Endothelial cell of umbilical vein (primary cell): Measurements from ENCODE around the gene RTKN. TPM values are rescaled to one million over a fixed set of nuclear protein-coding genes. Genes with fewer than 3 reads are reported as not detected.

ENCODE experiments used
- BruUV-seq: library from RNA; stranded (reverse); fragments of 400-500 nt; replicated peaks from 2 replicates; lab custom pipeline; 2021; lab: Mats Ljungman, UMichigan
- CTCF ChIA-PET: fragments of 300-600, 350-600 bp; sonication (Branson Sonifier 250); formaldehyde crosslinking; loops from one replicate; lab custom pipeline; 2021; ENCODE audit warnings: antibody characterized with exemption, inconsistent platforms; lab: Charles Lee
- POLR2A ChIA-PET: fragments of 300-600, 350-600 bp; sonication (Branson Sonifier 250); formaldehyde crosslinking; loops from one replicate; lab custom pipeline; 2021; ENCODE audit warnings: antibody characterized with exemption, inconsistent platforms; lab: Charles Lee
- DNase-seq: peaks from one replicate; pipeline ENCODE4 v3.0.0-alpha.2; 2011; ENCODE audit warnings: low read depth, low spot score
- FAIRE-seq: peaks from 2 replicates; lab custom pipeline; 2011; peaks lifted over from hg19 to GRCh38; lab: Jason Lieb, UNC
- H2AFZ ChIP-seq: 2 replicates; pipeline ENCODE4 v1.6.0; 2012; ENCODE audit warnings: low read depth, low read length, control low read depth, inconsistent platforms
- H3K27ac ChIP-seq: 2 replicates; pipeline ENCODE4 v1.5.1; 2011; ENCODE audit warnings: low read depth, mild to moderate bottlenecking, control low read depth, low read length, moderate library complexity; ENCODE audit not compliant: insufficient read depth
- H3K27me3 ChIP-seq, 2 experiments: 2 replicates each; pipeline versions ENCODE4 v1.6.0 to v1.6.1; 2011; ENCODE audit warnings: low read length in 2 of 2, mixed read lengths in 1 of 2; ENCODE audit not compliant: control insufficient read depth in 2 of 2, insufficient read depth in 2 of 2
- H3K36me3 ChIP-seq, 2 experiments: 2 replicates in 1 of 2; 3 replicates in 1 of 2; pipeline ENCODE4 v1.5.1; 2011; ENCODE audit warnings: low read length in 2 of 2, mild to moderate bottlenecking in 1 of 2, moderate library complexity in 1 of 2; ENCODE audit not compliant: control insufficient read depth in 2 of 2, insufficient read depth in 2 of 2; ENCODE audit errors: extremely low read depth in 1 of 2
- H3K4me1 ChIP-seq: 3 replicates; pipeline ENCODE4 v1.5.1; 2011; ENCODE audit warnings: mild to moderate bottlenecking, low read length; ENCODE audit not compliant: control insufficient read depth, insufficient read depth; ENCODE audit errors: extremely low read depth
- H3K4me2 ChIP-seq: 2 replicates; pipeline ENCODE4 v1.6.1; 2011; ENCODE audit warnings: low read length, control low read depth, mixed read lengths; ENCODE audit not compliant: insufficient read depth
- H3K4me3 ChIP-seq, 3 experiments: fragments of 200-600 bp in 1 of 3; sonication (generic), shearing (Covaris generic) in 1 of 3; replicated peaks in 1 of 3; 2 replicates each; pipeline ENCODE4 v1.5.1; 2011 to 2016; ENCODE audit warnings: control low read depth in 3 of 3, low read length in 3 of 3, mild to moderate bottlenecking in 2 of 3, inconsistent platforms in 1 of 3, low read depth in 1 of 3, moderate library complexity in 1 of 3; ENCODE audit not compliant: insufficient read depth in 1 of 3
- H3K79me2 ChIP-seq: 2 replicates; pipeline ENCODE4 v1.6.0; 2012; ENCODE audit warnings: low read length, inconsistent platforms; ENCODE audit not compliant: control insufficient read depth, insufficient read depth
- H3K9ac ChIP-seq: replicated peaks from 2 replicates; pipeline ENCODE3; 2011; ENCODE audit warnings: low read length, control low read depth; ENCODE audit not compliant: insufficient read depth; ENCODE audit errors: extremely low read depth
- H3K9me1 ChIP-seq: replicated peaks from 3 replicates; pipeline ENCODE4 v1.6.0; 2011; ENCODE audit warnings: mild to moderate bottlenecking, low read length; ENCODE audit not compliant: control insufficient read depth, insufficient read depth; ENCODE audit errors: extremely low read depth
- H3K9me3 ChIP-seq: replicated peaks from 2 replicates; pipeline ENCODE4 v1.5.1; 2012; ENCODE audit warnings: low read length, inconsistent platforms; ENCODE audit not compliant: control insufficient read depth, insufficient read depth
- H4K20me1 ChIP-seq: replicated peaks from 2 replicates; pipeline ENCODE3; 2011; ENCODE audit warnings: mild to moderate bottlenecking, low read length; ENCODE audit not compliant: control insufficient read depth, insufficient read depth; ENCODE audit errors: extremely low read depth
- EZH2 ChIP-seq: IDR thresholded peaks from 2 replicates; pipeline ENCODE4 v1.6.1; 2012; ENCODE audit warnings: borderline replicate concordance, low read depth, mild to moderate bottlenecking, moderate library complexity, low read length, inconsistent platforms; ENCODE audit not compliant: severe bottlenecking
- FOS ChIP-seq: IDR thresholded peaks from 2 replicates; pipeline ENCODE4 v1.6.1; 2011; ENCODE audit warnings: mild to moderate bottlenecking, low read length, moderate library complexity, borderline replicate concordance; ENCODE audit not compliant: insufficient read depth
- GATA2 ChIP-seq: IDR thresholded peaks from 2 replicates; pipeline ENCODE4 v1.7.0; 2011; ENCODE audit warnings: low read depth, mild to moderate bottlenecking, moderate library complexity, mixed read lengths, low read length; ENCODE audit not compliant: insufficient read length, insufficient read depth
- JUN ChIP-seq: IDR thresholded peaks from 2 replicates; pipeline ENCODE4 v1.6.1; 2011; ENCODE audit warnings: borderline replicate concordance, low read depth; ENCODE audit not compliant: insufficient read length, insufficient read depth
- MAX ChIP-seq: IDR thresholded peaks from 2 replicates; pipeline ENCODE4 v1.6.1; 2011; ENCODE audit not compliant: insufficient read depth, insufficient read length
- MYC ChIP-seq: IDR thresholded peaks from one replicate; pipeline ENCODE4 v1.6.1; 2011; ENCODE audit warnings: mild to moderate bottlenecking, low read depth, low read length
- POLR2A ChIP-seq: IDR thresholded peaks from 2 replicates; pipeline ENCODE4 v1.6.1; 2012; ENCODE audit warnings: low read depth, mild to moderate bottlenecking, control low read depth, low read length
- POLR2AphosphoS5 ChIP-seq: IDR thresholded peaks from 2 replicates; pipeline ENCODE4 v1.6.1; 2012; ENCODE audit warnings: low read depth, mild to moderate bottlenecking, control low read depth, low read length, moderate library complexity; ENCODE audit not compliant: insufficient read depth
- dilution Hi-C: fragments of 300-500 bp; cut with MboI; formaldehyde crosslinking; loops from one replicate; pipeline ENCODE4 v1.15.0; 2019; ENCODE audit warnings: low sequenced_read_pairs; ENCODE audit not compliant: extremely low pct_ligation_motif_present
- intact Hi-C: fragments of 100-400 bp; cut with micrococcal nuclease; formaldehyde crosslinking; loops from one replicate; pipeline ENCODE4 v1.10.0; 2022
- polyA plus RNA-seq, 4 experiments: library from polyadenylated mRNA; depleted of rRNA in 3 of 4; stranded (reverse) in 3 of 4; unstranded in 1 of 4; fragments of >200 nt; gene quantifications; 2 replicates each; pipeline versions ENCODE4 v1.2.1 to v1.2.3, GENCODE V29; 2011 to 2012; ENCODE audit warnings: missing spikeins in 1 of 4
- total RNA-seq: library from RNA; stranded (reverse); gene quantifications from 2 replicates; pipeline ENCODE4 v1.2.3, GENCODE V29; 2021
- TF ChIP-seq, protein P1 (sequence below), 2 donors: IDR thresholded peaks; 1 replicate in 1 of 2; 2 replicates in 1 of 2; pipeline ENCODE4 v1.5.1; 2011; ENCODE audit warnings: low read length in 2 of 2, mild to moderate bottlenecking in 2 of 2, moderate library complexity in 2 of 2, control low read depth in 1 of 2, inconsistent platforms in 1 of 2, low read depth in 1 of 2; ENCODE audit not compliant: insufficient read depth in 1 of 2; ENCODE audit errors: extremely low read depth in 1 of 2

Gene RTKN
- total and polyA plus RNA-seq, 2 donors (not counting 3 experiments of a cell fraction or from before 2014, with no cell fraction given) = 20.0 to 20.7 TPM

DNA sequence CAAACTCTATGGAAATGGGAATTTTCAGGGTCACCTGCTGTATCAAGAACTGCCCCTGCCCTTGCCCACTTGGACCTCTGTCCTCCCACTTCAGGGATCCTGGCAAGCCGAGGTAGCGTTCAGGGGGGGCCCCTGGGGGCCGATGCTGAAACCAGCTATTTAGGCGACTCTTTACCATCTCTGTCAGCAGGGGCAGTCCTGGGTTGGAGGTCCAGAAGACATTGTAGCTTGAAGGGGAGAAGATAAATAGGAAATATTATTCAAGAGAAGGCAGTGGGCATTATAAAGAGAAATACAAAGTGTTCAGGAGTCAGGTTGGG, 21.0 kb upstream of the RTKN start:
- no peak overlapping the region for H3K4me3 ChIP-seq
- no peak overlapping the region for H3K4me2 ChIP-seq
- POLR2A ChIA-PET = no interaction called here
- H3K9me3 ChIP-seq = no peaks in the 10 kb centered on the region
- dilution Hi-C loops = no loop called here
- H3K79me2 ChIP-seq = peaks cover 17% of the 10 kb centered on the region
- no peak overlapping the region for H3K9ac ChIP-seq
- H3K4me1 ChIP-seq = peaks cover 15% of the 10 kb centered on the region
- no peak for DNase-seq
- CTCF ChIA-PET = no interaction called here
- BruUV-seq = no TSS peak
- intact Hi-C loops = no loop called here
- H4K20me1 ChIP-seq = no peaks in the 10 kb centered on the region
- H2AFZ ChIP-seq = no peak overlapping the region
- H3K27me3 ChIP-seq = no peaks in the 10 kb centered on the region
- H3K9me1 ChIP-seq = no peaks in the 10 kb centered on the region
- H3K27ac ChIP-seq = no peak overlapping the region
- no peak for TF ChIP-seq GATA2
- no peak for TF ChIP-seq POLR2AphosphoS5
- no peak for TF ChIP-seq MAX
- no peak for TF ChIP-seq MYC
- no peak for TF ChIP-seq JUN
- TF ChIP-seq, protein P1, sequence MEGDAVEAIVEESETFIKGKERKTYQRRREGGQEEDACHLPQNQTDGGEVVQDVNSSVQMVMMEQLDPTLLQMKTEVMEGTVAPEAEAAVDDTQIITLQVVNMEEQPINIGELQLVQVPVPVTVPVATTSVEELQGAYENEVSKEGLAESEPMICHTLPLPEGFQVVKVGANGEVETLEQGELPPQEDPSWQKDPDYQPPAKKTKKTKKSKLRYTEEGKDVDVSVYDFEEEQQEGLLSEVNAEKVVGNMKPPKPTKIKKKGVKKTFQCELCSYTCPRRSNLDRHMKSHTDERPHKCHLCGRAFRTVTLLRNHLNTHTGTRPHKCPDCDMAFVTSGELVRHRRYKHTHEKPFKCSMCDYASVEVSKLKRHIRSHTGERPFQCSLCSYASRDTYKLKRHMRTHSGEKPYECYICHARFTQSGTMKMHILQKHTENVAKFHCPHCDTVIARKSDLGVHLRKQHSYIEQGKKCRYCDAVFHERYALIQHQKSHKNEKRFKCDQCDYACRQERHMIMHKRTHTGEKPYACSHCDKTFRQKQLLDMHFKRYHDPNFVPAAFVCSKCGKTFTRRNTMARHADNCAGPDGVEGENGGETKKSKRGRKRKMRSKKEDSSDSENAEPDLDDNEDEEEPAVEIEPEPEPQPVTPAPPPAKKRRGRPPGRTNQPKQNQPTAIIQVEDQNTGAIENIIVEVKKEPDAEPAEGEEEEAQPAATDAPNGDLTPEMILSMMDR (IDR thresholded peaks at IDR 0.05; ENCODE audit: extremely low read depth in 1 of 2, insufficient read depth in 1 of 2, low read depth in 1 of 2, low read length in 2 of 2) = no peak
- TF ChIP-seq POLR2A = no peak
- no peak for TF ChIP-seq FOS
- no peak for TF ChIP-seq EZH2
- H3K36me3 ChIP-seq = peaks cover 0 to 12% of the 10 kb centered on the region in 2 experiments
- no peak for FAIRE-seq
